BLaER1 treated with 17β-estradiol and CSF1 and Interleukin-3, amounts not matched to agents 10 nM and 100 nM (cell line): Measurements from ENCODE around the gene NR3C1.
A peak's percentile ranks its signal among the peaks of the same experiment; 100 is the strongest.

Experiments used
- H3K27ac ChIP-seq, 11 experiments: shearing (Covaris generic); formaldehyde crosslinking; 2 replicates each; pipeline ENCODE4 v1.8.1; 2022
- H3K27me3 ChIP-seq, 11 experiments: shearing (Covaris generic); formaldehyde crosslinking; 2 replicates each; pipeline ENCODE4 v1.8.1; 2022
- H3K36me3 ChIP-seq, 11 experiments: shearing (Covaris generic); formaldehyde crosslinking; 2 replicates each; pipeline ENCODE4 v1.8.1; 2022
- H3K4me1 ChIP-seq, 10 experiments: shearing (Covaris generic); formaldehyde crosslinking; 2 replicates each; pipeline ENCODE4 v1.8.1; 2022
- H3K4me2 ChIP-seq, 11 experiments: shearing (Covaris generic); formaldehyde crosslinking; 2 replicates each; pipeline ENCODE4 v1.8.1; 2022
- H3K4me3 ChIP-seq, 10 experiments: shearing (Covaris generic); formaldehyde crosslinking; 2 replicates each; pipeline ENCODE4 v1.8.1; 2022
- H3K9ac ChIP-seq, 11 experiments: shearing (Covaris generic); formaldehyde crosslinking; 2 replicates each; pipeline ENCODE4 v1.8.1; 2022
- H3K9me3 ChIP-seq, 11 experiments: shearing (Covaris generic); formaldehyde crosslinking; replicated peaks in 1 of 11; 2 replicates each; pipeline ENCODE4 v1.8.1; 2022
- H4K20me1 ChIP-seq, 11 experiments: shearing (Covaris generic); formaldehyde crosslinking; 2 replicates each; pipeline ENCODE4 v1.8.1; 2022
- Cebpa-rat ChIP-seq, 11 experiments: shearing (Covaris generic); IDR thresholded peaks; 2 replicates each; pipeline ENCODE4 v1.8.1; 2022

NR3C1 gene

GRCh38 chr5:143311428-143311827 lies 92.1 kb downstream of the NR3C1 start:
- H4K20me1 ChIP-seq, result peaks cover 27 to 78% (median 40%) of the 10 kb centered on the region in 11 experiments; a peak in 21 of 22 replicates
- no peak overlapping the region for H3K4me3 ChIP-seq
- TF ChIP-seq Cebpa-rat (IDR thresholded peaks at IDR 0.05), result no peak
- no peaks in the 10 kb centered on the region for H3K27me3 ChIP-seq
- no peak overlapping the region for H3K27ac ChIP-seq
- peaks cover 20 to 68% (median 35%) of the 10 kb centered on the region in 10 experiments for H3K4me1 ChIP-seq
- H3K9me3 ChIP-seq, result peaks cover 0 to 47% (median 31%) of the 10 kb centered on the region in 11 experiments; a peak in 18 of 22 replicates
- peak overlapping the region in 5 of 11 experiments; percentile 6 to 64 (median 38); a peak in 8 of 22 replicates for H3K4me2 ChIP-seq
- peaks cover 79 to 92% (median 85%) of the 10 kb centered on the region in 11 experiments for H3K36me3 ChIP-seq
- no peak overlapping the region for H3K9ac ChIP-seq

- Histone ChIP-seq H3K27ac (no peak overlapping the region), H3K27me3 (no peaks in the 10 kb centered on the region), H3K9me3 (peaks cover 14 to 63% (median 46%) of the 10 kb centered on the region in 11 experiments), H3K36me3 (peaks cover 91 to 100% (median 93%) of the 10 kb centered on the region in 11 experiments), H4K20me1 (peaks cover 11 to 70% (median 25%) of the 10 kb centered on the region in 11 experiments; a peak in 17 of 22 replicates), H3K4me2 (peak overlapping the region in 1 of 11 experiments; percentile 29; a peak in 1 of 22 replicates), H3K4me1 (peaks cover 15 to 56% (median 24%) of the 10 kb centered on the region in 10 experiments; a peak in 19 of 20 replicates), H3K4me3 (no peak overlapping the region), H3K9ac (no peak overlapping the region)
- peak in 2 of 11 experiments; percentile 36 to 50; a peak in 4 of 22 replicates for TF ChIP-seq Cebpa-rat (IDR thresholded peaks at IDR 0.05)
Observed at GRCh38 chr5:143309661-143310431, 93.6 kb downstream of the NR3C1 start.

- H3K36me3 ChIP-seq, result peaks cover 98 to 100% (median 100%) of the 10 kb centered on the region in 11 experiments
- TF ChIP-seq Cebpa-rat (IDR thresholded peaks at IDR 0.05), result no peak
- no peaks in the 10 kb centered on the region for H3K27me3 ChIP-seq
- no peak overlapping the region for H3K4me2 ChIP-seq
- peaks cover 4 to 45% (median 13%) of the 10 kb centered on the region in 10 experiments; a peak in 18 of 20 replicates for H3K4me1 ChIP-seq
- H3K9me3 ChIP-seq, result peaks cover 17 to 69% (median 51%) of the 10 kb centered on the region in 11 experiments
- no peak overlapping the region for H3K9ac ChIP-seq
- H4K20me1 ChIP-seq, result peaks cover 8 to 70% (median 21%) of the 10 kb centered on the region in 11 experiments; a peak in 16 of 22 replicates
- H3K27ac ChIP-seq, result no peak overlapping the region
- no peak overlapping the region for H3K4me3 ChIP-seq
Observed at GRCh38 chr5:143308731-143309130, 94.8 kb downstream of the NR3C1 start.

GRCh38 chr5:143306040-143306439 lies 97.4 kb downstream of the NR3C1 start:
- Histone ChIP-seq H3K9me3 (peaks cover 17 to 62% (median 48%) of the 10 kb centered on the region in 11 experiments), H3K9ac (no peak overlapping the region), H3K4me2 (no peak overlapping the region), H4K20me1 (peaks cover 0 to 68% (median 18%) of the 10 kb centered on the region in 11 experiments; a peak in 14 of 22 replicates), H3K36me3 (peaks cover 91 to 99% (median 95%) of the 10 kb centered on the region in 11 experiments), H3K27me3 (no peaks in the 10 kb centered on the region), H3K27ac (no peak overlapping the region), H3K4me3 (no peak overlapping the region), H3K4me1 (peaks cover 0 to 23% (median 0%) of the 10 kb centered on the region in 10 experiments; a peak in 4 of 20 replicates)
- no peak for TF ChIP-seq Cebpa-rat (IDR thresholded peaks at IDR 0.05)

GRCh38 chr5:143304836-143305475 lies 98.5 kb downstream of the NR3C1 start:
- Histone ChIP-seq H3K27ac (no peak overlapping the region), H3K4me1 (peaks cover 0 to 12% (median 0%) of the 10 kb centered on the region in 10 experiments; a peak in 3 of 20 replicates)

GRCh38 chr5:143302341-143303045 lies 101.0 kb downstream of the NR3C1 start:
- H3K9ac ChIP-seq, result no peak overlapping the region
- no peak for TF ChIP-seq Cebpa-rat (IDR thresholded peaks at IDR 0.05)
- no peak overlapping the region for H3K4me2 ChIP-seq
- H3K27ac ChIP-seq, result no peak overlapping the region
- no peak overlapping the region for H3K4me3 ChIP-seq
- peaks cover 88 to 99% (median 95%) of the 10 kb centered on the region in 11 experiments for H3K36me3 ChIP-seq
- no peaks in the 10 kb centered on the region for H3K27me3 ChIP-seq
- H4K20me1 ChIP-seq, result peaks cover 4 to 69% (median 25%) of the 10 kb centered on the region in 11 experiments; a peak in 13 of 22 replicates
- 0 out of 20 replicates have a peak, but pooled peaks cover 0 to 4% (median 0%) of the 10 kb centered on the region in 10 experiments for H3K4me1 ChIP-seq
- H3K9me3 ChIP-seq, result peaks cover 14 to 33% (median 29%) of the 10 kb centered on the region in 11 experiments

More at GRCh38 chr5:143304836-143305475, 98.5 kb downstream of the NR3C1 start:
- no peak overlapping the region for H3K4me2 ChIP-seq
- peaks cover 88 to 99% (median 95%) of the 10 kb centered on the region in 11 experiments for H3K36me3 ChIP-seq
- no peaks in the 10 kb centered on the region for H3K27me3 ChIP-seq
- H3K9me3 ChIP-seq, result peaks cover 17 to 55% (median 48%) of the 10 kb centered on the region in 11 experiments
- H3K4me3 ChIP-seq, result no peak overlapping the region
- no peak for TF ChIP-seq Cebpa-rat (IDR thresholded peaks at IDR 0.05)
- peaks cover 4 to 66% (median 15%) of the 10 kb centered on the region in 11 experiments; a peak in 13 of 22 replicates for H4K20me1 ChIP-seq
- no peak overlapping the region for H3K9ac ChIP-seq

GRCh38 chr5:143297756-143298155 lies 105.7 kb downstream of the NR3C1 start:
- Histone ChIP-seq H3K4me1 (no peaks in the 10 kb centered on the region), H3K27me3 (no peaks in the 10 kb centered on the region), H3K4me3 (no peak overlapping the region), H4K20me1 (peaks cover 0 to 55% (median 17%) of the 10 kb centered on the region in 11 experiments; a peak in 11 of 22 replicates), H3K9me3 (no peaks in the 10 kb centered on the region), H3K4me2 (no peak overlapping the region), H3K27ac (no peak overlapping the region), H3K9ac (no peak overlapping the region), H3K36me3 (peaks cover 94 to 100% (median 99%) of the 10 kb centered on the region in 11 experiments)
- TF ChIP-seq Cebpa-rat (IDR thresholded peaks at IDR 0.05), result no peak

GRCh38 chr5:143290125-143290524 lies 113.4 kb downstream of the NR3C1 start:
- peaks cover 0 to 8% (median 0%) of the 10 kb centered on the region in 11 experiments; a peak in 4 of 22 replicates for H3K9me3 ChIP-seq
- no peak for TF ChIP-seq Cebpa-rat (IDR thresholded peaks at IDR 0.05)
- H3K9ac ChIP-seq, result no peak overlapping the region
- H3K27ac ChIP-seq, result no peak overlapping the region
- peaks cover 75 to 100% (median 94%) of the 10 kb centered on the region in 11 experiments for H3K36me3 ChIP-seq
- H3K4me1 ChIP-seq, result peaks cover 0 to 24% (median 0%) of the 10 kb centered on the region in 10 experiments; a peak in 8 of 20 replicates
- no peak overlapping the region for H3K4me3 ChIP-seq
- no peaks in the 10 kb centered on the region for H3K27me3 ChIP-seq
- no peak overlapping the region for H3K4me2 ChIP-seq
- H4K20me1 ChIP-seq, result peaks cover 0 to 20% (median 0%) of the 10 kb centered on the region in 11 experiments; a peak in 6 of 22 replicates
